GM21737 (cell line): Measurements from ENCODE around the gene FAM171A1.
"Not testable (repeated sequence)": the region's sequence is repeated elsewhere in the genome, so short reads cannot be mapped to it uniquely, and the experiment has no call there.

ENCODE experiments used
- ATAC-seq: cut with Tn5 transposase; IDR thresholded peaks from one replicate; pipeline ENCODE4 v1.9.1; 2021; ENCODE audit warnings: mild to moderate bottlenecking, moderate library complexity; ENCODE audit not compliant: unreplicated experiment

The FAM171A1 gene

DNA sequence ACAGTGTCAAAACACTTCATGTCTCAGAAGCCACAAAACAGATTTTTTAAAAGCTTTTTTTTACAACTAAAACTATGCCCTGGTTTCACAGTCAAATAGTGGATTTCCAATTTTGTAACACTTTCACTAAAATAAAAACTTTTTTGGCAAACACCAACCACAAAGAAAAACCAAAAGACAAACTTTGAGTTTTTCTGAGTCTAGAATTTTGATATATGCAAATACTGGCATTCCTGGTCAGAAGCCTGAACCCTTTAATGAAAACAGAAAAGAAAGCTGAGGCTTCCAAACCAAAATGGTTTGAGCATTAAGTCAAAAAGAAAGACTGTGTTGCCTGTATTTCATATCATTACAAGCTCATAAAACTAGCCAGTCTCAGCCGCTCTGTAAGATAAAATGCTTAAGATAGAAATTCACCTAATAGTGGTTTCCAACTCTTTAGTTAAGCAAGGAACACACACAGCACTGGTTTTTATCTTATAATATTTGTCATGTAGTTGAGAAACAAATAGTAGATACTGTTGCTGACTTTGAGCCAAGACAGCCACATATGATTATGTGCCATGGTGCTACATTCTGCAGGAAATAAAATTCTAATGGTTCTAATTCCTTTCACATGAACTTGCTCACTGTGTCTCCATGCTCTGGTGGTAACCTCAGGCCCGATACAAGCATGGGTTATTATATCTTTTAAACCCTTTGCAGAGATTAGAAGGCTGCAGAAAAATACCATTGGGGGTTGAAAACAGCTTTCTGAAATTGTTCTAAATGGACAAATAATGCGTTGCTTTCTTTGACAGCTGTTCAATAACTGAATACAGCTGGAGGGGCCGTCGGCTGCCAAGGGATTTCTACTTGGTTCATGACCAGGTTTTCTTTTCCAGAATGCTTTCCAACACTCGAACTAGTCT is 49.4 kb downstream of the FAM171A1 start:
- ATAC-seq = no peak

DNA sequence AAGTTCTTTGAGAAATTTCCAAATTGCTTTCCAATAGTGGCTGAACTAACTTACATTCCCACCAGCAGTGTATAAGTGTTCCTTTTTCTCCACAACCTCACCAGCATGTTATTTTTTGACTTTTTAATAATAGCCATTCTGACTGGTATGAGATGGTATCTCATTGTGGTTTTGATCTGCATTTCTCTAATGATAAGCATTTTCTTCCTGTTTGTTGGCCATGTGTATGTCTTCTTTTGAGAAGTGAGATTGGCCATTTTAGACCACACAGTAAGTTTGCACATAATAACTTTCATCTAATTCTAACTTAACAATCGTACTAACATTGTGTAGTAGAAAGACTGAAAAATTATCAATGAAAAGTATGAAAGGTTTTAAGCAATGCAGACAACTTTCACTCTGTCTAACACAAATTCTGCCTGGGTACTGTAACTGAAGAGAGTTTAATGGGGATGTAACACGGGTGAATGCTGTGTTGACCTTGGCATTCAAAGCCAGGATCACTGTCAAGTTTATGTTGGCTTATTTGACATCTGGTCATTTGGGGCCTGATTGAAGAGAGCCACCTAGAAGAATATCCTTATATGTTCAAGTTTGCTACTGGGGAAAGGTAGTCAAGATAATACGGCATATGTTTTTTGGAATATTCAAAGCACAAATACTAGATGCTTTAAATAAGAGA is 50.4 kb downstream of the FAM171A1 start:
- no peak for ATAC-seq

DNA sequence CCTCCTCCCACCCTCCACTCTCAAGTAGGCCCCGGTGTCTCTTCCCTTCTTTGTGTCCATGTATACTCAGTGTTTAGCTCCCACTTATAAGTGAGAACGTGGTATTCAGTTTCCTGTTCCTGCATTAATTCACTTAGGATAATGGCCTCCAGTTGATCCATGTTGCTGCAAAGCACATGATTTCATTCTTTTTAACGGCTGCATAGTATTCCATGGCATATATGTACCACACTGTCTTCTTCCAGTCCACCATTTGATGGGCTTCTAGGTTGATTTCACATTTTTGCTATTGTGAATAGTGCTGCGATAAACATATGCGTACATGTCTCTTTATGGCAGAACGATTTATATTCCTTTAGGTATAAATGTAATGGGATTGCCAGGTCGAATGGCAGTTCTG is 51.0 kb downstream of the FAM171A1 start:
- no peak for ATAC-seq

DNA sequence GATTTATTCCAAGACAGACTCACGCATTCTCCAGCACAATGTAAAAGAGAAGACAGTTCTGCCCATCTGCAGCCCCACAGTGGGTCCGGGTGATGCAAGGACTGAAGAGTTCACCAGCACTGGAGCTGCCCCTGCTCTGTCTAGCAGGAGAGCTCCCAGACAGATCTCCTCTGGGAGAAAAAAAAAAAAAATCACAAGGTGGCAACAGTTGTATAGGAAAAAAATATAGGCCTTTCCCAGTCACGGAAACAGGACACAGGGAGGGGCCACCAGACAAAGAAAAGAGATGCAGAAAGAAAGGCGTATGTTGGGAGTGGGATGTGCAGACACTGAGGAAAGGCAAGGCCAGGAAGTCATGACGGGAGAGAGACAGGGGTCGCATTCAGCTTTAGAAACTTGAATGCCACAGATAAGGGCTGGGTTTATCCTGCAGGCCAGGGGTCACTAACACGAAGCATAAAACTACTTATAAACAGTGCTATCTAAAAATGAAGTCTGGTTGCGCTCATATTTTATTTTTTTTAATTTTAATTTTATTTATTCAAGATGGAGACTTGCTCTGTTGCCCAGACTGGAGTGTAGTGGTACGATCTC is 54.1 kb downstream of the FAM171A1 start:
- ATAC-seq = no peak

GRCh38 chr10:15316145-15316544 is 54.9 kb downstream of the FAM171A1 start:
- ATAC-seq = no peak

DNA sequence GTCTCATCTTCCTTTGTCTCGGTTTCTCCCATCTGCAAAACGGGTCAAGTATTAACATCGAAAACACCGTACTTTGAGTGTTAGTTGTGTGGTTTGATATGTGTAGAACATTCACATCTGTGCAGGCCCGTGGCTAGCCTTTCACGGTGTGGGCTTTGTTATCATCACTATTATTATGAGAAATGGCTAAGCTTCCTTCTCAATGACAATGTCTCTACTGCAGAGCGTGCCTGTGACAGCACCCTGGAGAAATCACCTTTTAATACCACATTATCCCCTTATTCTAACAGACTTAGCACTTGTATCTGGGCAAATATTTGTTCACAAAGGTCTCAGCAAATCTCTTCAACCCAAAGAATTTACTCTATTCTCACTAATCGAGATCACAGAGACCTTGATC is 55.8 kb downstream of the FAM171A1 start:
- no peak for ATAC-seq

GRCh38 chr10:15314482-15315045 is 56.5 kb downstream of the FAM171A1 start:
- no peak for ATAC-seq

- ATAC-seq = no peak
These were observed 57.2 kb downstream of the FAM171A1 start for GRCh38 chr10:15313843-15314242.

DNA sequence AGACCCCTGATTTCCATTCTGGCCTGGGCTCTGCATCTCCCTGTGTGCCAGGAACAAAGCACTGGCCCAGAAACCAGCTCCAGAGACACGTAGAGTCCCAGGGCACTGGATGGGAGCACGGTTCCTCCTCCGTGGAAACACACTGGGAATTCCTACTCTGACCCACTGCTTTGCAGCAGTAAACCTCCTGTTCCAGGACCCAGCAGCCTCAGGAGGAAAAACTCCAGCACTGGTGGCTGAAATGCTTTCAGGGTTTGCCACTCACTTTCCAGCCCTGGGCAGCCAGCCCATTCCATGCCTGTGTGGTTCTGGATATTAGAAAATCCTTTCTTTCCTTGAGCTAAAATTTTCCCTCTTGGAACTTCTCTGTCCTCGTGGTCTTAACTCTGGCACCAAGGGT is 58.0 kb downstream of the FAM171A1 start:
- ATAC-seq = no peak

- ATAC-seq = no peak
These were observed 59.4 kb downstream of the FAM171A1 start for GRCh38 chr10:15311569-15312280.

DNA sequence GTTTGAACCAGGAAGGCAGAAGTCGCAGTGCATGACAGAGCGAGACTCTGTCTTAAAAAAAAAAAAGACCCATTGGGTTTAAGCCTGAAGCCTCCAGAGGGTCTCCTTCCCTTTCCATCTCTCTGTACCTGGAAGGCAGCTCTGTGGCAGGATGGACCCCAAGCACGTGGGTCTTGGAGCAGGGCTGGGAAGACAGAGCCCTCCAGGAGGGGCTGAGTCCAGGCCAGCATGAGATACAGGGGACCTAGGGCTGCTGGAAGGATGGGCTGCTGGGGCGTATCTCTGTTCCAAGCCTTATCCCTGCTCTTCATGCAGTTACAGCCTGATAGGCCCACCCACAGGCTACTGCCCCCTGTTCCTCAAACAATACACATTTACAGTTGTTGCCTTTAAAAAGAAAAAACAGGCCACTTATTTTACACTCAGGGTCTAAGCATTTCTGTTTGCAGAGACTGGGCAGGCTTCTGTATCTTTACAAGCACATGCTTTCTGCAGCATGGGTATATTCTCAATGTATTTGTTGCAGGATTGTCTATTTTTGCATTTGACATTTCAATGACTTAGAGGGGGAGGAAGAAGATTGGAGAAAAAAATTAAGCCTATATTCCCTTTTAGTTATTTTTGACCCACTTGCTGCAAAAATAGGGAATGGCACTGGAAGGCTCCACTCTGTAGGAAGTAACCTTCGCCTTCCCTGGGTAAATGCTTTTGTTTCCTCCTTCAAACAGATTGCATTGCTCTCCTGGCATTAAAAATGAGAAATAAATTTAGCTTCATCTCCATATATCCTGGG is 60.1 kb downstream of the FAM171A1 start:
- no peak for ATAC-seq

GRCh38 chr10:15309221-15309620 is 61.9 kb downstream of the FAM171A1 start:
- ATAC-seq = no peak

DNA sequence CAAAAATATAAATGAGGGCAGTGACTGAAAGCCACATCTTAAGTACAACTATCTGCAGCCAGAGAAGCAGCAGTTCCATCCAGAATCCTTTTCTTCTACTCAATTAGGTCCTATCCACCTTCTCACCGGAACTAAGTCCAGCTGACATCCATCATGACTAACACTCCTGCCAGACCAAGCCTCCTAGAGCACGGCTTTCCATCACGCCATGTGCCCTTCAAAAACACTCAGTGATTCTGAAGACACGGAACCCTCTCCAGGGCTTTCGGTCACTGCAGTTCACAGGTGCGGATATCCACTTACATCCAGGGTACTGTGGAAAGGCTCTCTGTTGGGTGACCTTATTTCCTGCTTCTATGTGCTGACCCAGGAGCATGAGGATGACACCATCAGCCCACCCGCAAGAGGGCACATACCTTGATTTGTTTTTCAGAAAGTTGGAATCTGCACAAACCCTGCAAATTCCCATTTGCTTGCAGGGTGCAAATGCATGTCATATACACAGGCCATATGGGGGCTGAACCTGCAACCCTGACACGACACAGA is 64.3 kb downstream of the FAM171A1 start:
- ATAC-seq = no peak

- ATAC-seq = no peak
These were observed 65.5 kb downstream of the FAM171A1 start for GRCh38 chr10:15305634-15306033.

DNA sequence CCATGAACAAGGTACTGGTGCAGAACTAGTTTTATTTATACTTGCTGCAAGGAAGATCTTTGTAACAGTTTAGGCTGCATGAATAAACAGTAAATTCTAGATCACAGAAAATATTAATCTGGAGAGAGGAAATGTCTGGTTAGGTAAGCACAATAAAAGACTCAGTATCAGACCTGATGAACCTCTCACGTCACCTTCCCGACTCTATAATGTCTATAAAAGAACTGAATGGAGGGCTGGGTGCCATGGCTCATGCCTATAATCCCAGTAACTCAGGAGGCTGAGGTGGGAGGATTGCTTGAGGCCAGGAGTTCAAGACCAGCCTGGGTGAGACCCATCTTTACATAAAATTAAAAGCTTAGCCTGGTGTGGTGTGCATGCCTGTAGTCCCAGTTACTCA is 65.9 kb downstream of the FAM171A1 start:
- no peak for ATAC-seq

- not testable (repeated sequence) for ATAC-seq
These were observed 68.7 kb downstream of the FAM171A1 start for GRCh38 chr10:15302188-15302956.

GRCh38 chr10:15300697-15301096 is 70.4 kb downstream of the FAM171A1 start:
- no peak for ATAC-seq

DNA sequence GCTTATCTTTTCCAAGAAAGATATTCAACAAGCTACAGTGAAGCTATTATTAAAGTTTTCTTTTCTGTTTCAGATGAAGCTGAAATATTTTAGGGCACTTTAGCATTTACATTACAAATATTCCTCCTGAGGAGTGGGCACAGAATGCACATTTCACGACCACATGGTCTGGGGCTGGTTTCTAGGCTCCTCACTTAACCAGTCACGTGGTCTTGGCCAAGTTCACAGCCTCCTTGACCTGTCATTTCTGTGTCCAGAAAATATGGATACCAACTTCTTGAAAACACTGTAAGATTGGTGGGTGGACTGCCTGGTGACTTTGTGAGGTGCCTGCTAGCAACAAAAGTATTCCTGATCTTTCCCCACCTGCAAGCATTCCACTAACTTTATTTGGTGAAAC is 70.9 kb downstream of the FAM171A1 start:
- ATAC-seq = no peak

DNA sequence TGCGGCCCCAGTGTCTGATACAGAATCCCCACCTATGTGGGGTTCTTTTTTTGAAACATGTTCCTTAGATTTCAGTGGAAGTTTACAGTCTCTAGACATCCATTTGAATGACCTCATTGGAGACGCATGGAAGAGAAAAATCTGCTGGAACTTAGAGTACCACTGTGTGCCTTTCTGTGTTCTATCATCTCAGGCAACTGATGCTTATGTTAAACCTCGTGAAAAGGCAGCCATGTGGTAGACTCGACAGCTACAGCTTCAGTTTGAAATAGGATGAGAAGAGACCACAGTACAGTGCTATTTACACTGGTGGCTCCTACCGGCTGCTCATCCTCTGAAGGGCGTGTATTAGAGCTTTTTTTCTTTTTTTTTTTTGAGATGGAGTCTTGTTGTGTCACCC is 74.4 kb downstream of the FAM171A1 start:
- no peak for ATAC-seq
